GM18498 (cell line): ENCODE measurements around the gene LVRN.

Source experiments
- ATAC-seq: cut with Tn5 transposase; IDR thresholded peaks from one replicate; pipeline ENCODE4 v1.9.1; 2021; ENCODE audit warnings: mild to moderate bottlenecking, moderate library complexity; ENCODE audit not compliant: unreplicated experiment

The LVRN gene

DNA sequence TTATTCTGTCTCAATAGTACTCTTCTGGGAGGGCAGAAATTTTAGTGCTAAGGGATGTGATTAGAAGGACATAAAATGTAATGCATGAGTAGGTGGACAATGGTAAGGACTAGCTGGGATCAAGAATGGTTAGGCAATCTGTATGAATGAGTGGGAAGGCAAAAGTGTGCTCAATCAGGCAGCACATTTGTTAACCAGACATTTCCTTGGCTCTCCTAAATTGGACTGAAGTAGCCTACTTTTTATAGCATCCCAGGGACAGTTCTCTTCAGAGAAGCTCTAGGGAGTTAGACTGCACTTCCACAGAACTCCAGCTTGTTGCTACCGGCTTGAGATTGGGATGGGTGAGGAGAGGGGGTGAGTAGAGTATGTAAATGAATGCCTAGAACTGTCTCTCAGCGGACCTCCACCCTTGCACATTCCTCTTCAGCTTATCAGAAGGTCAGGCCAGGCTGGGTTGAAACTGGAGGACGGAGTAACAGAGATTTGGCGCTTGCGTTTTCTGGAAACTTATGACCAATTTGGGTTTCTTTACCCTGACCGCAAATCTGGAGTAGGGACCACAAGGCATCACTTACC lies 51.0 kb downstream of the LVRN start:
- no peak for ATAC-seq

DNA sequence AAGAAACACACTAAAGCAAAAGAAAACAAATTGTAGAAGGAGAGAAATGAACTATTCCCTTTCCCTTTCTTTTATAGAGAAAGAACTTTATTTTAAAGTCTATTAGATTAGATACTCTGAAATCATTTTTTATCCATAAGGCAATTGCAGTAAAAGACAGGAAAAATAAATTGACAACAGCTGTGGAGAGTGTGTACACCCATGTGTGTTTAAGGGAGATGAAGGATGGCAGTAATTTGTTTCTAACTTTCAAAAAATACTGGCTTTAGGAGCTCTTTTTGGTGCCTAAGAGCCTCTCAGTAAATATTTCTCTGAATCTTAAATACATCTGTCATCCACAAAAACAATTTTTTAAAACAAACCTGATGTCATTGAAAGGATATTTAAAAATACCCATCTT lies 51.7 kb downstream of the LVRN start:
- no peak for ATAC-seq

- no peak for ATAC-seq
These were observed 61.3 kb downstream of the LVRN start for GRCh38 chr5:116023619-116024018.

DNA sequence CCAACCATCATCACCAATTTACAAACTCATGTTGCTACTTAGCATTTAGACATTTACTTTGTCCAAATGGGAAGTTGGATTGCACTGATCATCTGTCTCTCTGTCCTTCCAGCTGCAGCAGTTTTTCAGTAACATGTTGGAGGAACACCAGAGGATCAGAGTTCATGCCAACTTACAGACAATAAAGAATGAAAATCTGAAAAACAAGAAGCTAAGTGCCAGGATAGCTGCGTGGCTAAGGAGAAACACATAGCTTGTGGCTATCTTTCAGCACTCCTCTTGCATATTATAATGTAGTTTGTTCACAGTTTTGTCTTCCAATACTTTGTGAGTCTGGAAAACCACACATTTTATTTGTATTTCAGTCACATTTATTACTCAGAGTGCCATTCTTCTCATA lies 63.6 kb downstream of the LVRN start:
- no peak for ATAC-seq

- ATAC-seq, result peak; percentile 67
These were observed 69.8 kb downstream of the LVRN start, which contains the start of gene ARL14EPL for GRCh38 chr5:116032094-116032517. TSS of gene ARL14EPL (plus strand) at chr5:116032472. CDS start at chr5:116051466, 18,994 bp downstream.

GRCh38 chr5:116032991-116033390 lies 70.7 kb downstream of the LVRN start:
- ATAC-seq, result peak; percentile 49

DNA sequence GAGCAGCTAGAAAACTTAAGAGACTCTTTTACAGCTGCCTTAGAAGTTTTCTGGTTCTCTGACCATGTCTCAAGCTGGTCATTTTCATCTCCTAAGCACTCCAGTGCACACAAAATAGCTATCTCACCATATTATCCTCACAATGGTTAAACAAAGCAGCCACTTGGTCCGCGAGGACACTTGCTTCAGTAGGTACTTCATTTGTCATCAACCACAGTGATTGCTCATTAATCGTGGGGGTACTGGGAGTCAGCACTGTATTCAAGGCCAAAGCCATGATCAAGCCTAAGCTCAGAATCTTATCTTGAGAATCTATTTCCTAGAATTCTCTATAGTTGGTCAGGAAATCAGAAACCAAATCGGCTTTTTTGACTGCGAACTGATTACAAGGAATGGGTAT lies 72.8 kb downstream of the LVRN start:
- ATAC-seq, result no peak

GRCh38 chr5:116037236-116037822 lies 75.1 kb downstream of the LVRN start:
- ATAC-seq, result no peak

DNA sequence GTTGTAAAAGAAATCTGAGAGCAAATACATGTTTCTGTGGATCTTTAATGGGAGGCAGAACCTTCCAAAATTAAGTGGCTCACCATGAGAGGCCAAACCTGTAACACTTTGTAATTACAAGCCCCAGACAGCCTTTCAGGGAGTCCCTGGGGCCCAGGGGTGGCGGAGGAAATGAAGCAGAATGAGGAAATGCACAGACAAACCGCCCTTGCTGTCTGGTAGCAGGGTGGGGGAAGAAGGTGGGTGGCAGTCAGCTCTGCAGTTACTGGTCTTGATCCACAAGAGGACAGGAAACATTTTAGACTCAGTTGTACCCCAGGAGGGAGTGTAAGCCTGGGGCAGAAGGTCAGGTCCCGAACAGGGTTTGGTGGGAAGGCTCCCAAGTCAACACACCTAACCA lies 76.5 kb downstream of the LVRN start:
- peak; percentile 88 for ATAC-seq

GRCh38 chr5:116042375-116042774 lies 80.1 kb downstream of the LVRN start:
- ATAC-seq, result no peak

- ATAC-seq, result no peak
These were observed 81.8 kb downstream of the LVRN start for GRCh38 chr5:116044073-116044472.

DNA sequence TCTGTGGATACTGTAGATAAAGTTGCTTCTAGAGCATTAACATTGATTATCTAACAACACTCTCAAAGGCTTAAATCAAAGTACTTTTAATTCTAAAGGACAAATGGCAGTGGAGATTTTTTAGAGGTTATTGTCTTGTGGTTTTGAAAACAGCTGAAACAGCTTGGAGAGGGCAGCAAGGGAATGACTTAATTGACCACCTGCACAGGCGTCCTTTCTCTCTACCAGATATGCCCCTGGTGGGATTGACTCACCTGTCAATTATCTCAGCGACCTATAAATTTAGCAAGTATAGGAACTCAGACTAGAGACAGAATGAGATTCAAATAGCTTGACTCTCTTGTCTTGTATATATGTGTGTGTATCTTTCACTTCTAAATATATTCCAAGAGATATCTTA lies 83.5 kb downstream of the LVRN start:
- no peak for ATAC-seq

DNA sequence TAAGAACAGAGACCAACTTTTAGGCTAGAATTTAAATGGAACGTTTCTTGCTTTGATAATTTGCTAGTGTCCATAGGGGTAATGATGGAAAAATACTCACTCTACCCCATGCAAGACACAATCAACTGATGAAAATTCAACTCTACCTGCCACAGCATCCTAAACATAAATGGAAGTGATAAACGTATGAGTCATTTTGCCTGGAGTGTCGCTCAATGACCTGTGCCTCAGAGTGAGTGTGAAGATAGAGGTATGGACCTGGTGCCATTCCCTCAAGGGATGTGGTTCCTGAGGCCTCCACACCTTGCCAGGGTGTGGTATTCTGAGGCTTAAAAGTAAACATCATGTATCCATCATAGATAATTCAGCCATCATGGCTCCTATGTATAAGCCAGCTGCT lies 84.0 kb downstream of the LVRN start:
- no peak for ATAC-seq

- no peak for ATAC-seq
These were observed 84.5 kb downstream of the LVRN start for GRCh38 chr5:116046823-116047222.

- ATAC-seq, result no peak
These were observed 96.2 kb downstream of the LVRN start for GRCh38 chr5:116058346-116058936.

- no peak for ATAC-seq
These were observed 100.1 kb downstream of the LVRN start for GRCh38 chr5:116062352-116062751.

DNA sequence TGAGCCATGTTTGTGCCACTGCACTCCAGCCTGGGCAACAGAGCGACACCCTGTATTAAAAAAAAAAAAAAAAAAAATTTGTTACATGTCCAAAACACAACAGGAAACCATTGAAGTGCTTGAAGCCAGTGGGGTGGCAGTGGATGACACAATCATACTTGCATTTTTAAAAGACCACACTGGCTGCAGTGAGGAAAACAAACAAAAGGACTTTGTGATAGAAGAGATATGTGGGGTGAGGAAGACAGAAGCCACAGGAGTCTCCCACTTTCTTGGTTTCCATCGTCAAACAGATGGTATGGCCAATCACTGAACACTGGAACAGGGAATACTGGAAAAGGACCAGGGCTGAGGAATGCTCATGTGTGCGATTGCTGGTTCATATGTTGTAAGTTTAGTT lies 101.7 kb downstream of the LVRN start:
- ATAC-seq, result no peak

DNA sequence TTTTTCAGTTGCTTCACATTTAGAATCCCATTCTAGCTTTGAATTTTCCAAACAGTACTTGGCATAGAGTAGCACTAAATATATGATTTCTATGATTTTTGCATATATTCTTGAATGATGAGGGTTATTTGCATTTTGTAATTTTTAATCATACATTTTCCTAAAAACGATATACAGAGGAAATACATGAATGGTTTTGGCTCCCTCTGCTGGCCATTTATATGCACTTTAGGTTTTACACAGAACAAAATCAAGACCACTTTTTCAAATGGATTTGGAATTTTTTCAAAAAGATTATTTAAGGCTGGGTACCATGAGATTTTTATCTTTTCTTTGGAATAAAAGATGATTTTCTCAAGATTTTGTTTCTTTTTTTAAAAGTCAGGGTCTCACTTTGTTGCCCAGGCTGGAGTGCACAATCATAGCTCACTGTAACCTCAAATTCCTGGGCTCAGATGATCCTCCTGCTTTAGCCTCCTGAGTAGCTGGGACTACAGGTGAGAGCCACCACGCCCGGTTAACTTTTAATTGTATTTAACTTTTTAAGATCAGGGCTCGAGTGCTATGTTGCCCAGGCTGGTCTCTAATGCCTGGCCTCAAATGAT lies 105.9 kb downstream of the LVRN start:
- peak; percentile 56 for ATAC-seq

- no peak for ATAC-seq
These were observed 108.9 kb downstream of the LVRN start for GRCh38 chr5:116071211-116071610.

DNA sequence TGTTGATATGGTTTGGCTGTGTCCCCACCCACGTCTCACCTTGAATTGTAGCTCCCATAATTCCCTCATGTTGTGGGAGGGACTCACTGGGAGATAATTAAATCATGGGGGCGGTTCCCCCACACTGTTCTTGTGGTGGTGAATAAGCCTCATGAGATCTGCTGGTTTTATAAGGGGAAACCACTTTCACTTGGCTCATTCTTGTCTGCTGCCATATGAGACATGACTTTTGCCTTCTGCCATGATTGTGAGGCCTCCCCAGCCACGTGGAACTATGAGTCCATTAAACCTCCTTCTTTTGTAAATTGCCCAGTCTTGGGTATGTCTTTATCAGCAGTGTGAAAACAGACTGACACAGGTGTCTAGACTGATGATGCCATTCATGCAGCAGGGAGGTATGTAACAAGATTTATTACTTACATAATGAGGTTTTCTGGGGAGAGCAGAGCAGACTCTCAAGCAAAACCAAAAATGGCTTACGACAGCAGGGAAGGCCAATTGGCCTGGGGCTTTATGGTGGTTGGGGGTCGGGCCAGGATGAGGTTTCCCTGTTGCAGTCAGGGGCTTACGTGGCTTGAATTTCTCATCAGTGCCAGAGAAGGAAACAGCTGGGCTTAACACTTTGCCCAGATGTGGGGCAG lies 113.0 kb downstream of the LVRN start:
- ATAC-seq, result no peak

DNA sequence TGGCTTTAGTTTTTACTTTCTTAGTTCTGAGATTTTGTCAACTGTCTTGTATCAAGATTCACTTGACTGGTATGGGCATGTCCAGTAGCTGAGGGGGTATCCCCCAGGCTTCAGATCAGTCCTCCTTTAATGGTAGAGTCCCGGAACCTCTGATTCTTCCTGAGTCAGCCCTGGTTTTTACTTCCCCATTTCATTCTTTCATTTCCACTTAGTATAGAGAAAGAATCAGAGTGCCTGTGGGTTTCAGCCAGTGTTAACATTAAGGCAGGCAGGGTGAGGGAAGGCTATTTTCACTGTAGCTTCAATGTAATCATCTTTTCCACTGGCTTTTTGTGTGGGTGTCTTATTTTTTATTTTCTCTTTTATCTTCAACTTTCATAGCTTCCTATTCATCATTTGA lies 114.2 kb downstream of the LVRN start:
- peak; percentile 99 for ATAC-seq
